Left renal pelvis (tissue), 4 donors: ENCODE data around the gene LRP3. TPM values are rescaled to one million over a fixed set of nuclear protein-coding genes. Genes with fewer than 3 reads are reported as not detected.
"Not testable (repeated sequence)": the region's sequence is repeated elsewhere in the genome, so short reads cannot be mapped to it uniquely, and the experiment has no call there.

Experiments
- DNase-seq, 4 donors: peaks; one replicate each; pipeline ENCODE4 v3.0.0-alpha.2; 2013; ENCODE audit warnings: low read depth in 4 of 4, low spot score in 3 of 4
- polyA plus RNA-seq, 4 donors: library from polyadenylated mRNA; unstranded; fragments of 120-200 nt; gene quantifications; one replicate each; pipeline ENCODE4 v1.2.1, GENCODE V29; 2013; ENCODE audit not compliant: insufficient read length in 4 of 4

LRP3 gene
- polyA plus RNA-seq, 4 donors, result 15.1 to 29.3 (median 26.3) TPM

- no peak for DNase-seq
Measured at GRCh38 chr19:33175886-33176669, 18.1 kb upstream of the LRP3 start.

- peak; percentile 96 to 97 (median 96) for DNase-seq
Measured at GRCh38 chr19:33176670-33177416, 17.3 kb upstream of the LRP3 start.

- DNase-seq, result peak in 1 of 4 donors; percentile 50
Measured at GRCh38 chr19:33177417-33177979, 16.6 kb upstream of the LRP3 start.

GRCh38 chr19:33186431-33187182 lies 7.5 kb upstream of the LRP3 start:
- DNase-seq, result no peak

- DNase-seq, result no peak
Measured at GRCh38 chr19:33187183-33187540, 7.0 kb upstream of the LRP3 start.

GRCh38 chr19:33189453-33189852 lies 4.7 kb upstream of the LRP3 start:
- no peak for DNase-seq

- not testable (repeated sequence) for DNase-seq
Measured at GRCh38 chr19:33191092-33191491, 3.0 kb upstream of the LRP3 start.

GRCh38 chr19:33191501-33191900 lies 2.6 kb upstream of the LRP3 start:
- DNase-seq, result no peak

GRCh38 chr19:33192010-33192409 lies 2.1 kb upstream of the LRP3 start:
- DNase-seq, result no peak

- DNase-seq, result no peak
Measured at GRCh38 chr19:33193269-33193864, 763 bp upstream of the LRP3 start.

GRCh38 chr19:33194532-33194885 lies 379 bp downstream of the LRP3 start:
- DNase-seq, result no peak

- no peak for DNase-seq
Measured at GRCh38 chr19:33194886-33195644, 935 bp downstream of the LRP3 start.

- no peak for DNase-seq
Measured at GRCh38 chr19:33195645-33196347, 1.7 kb downstream of the LRP3 start.

GRCh38 chr19:33196446-33197193 lies 2.5 kb downstream of the LRP3 start:
- no peak for DNase-seq

- no peak for DNase-seq
Measured at GRCh38 chr19:33197591-33198000, 3.5 kb downstream of the LRP3 start.

- DNase-seq, result no peak
Measured at GRCh38 chr19:33198169-33198568, 4.0 kb downstream of the LRP3 start.

- DNase-seq, result no peak
Measured at GRCh38 chr19:33199441-33200265, 5.5 kb downstream of the LRP3 start.

- no peak for DNase-seq
Measured at GRCh38 chr19:33201473-33201872, 7.3 kb downstream of the LRP3 start.
